RWPE2 (cell line): ENCODE results near the gene ZBTB20.
A peak's percentile ranks its signal among the peaks of the same experiment; 100 is the strongest.

Experiments
- ATAC-seq: fragments of 200-7000 bp; cut with Tn5 transposase; 3 replicates; pipeline ENCODE4 v1.9.1; 2021; ENCODE audit warnings: low read depth
- DNase-seq: peaks from one replicate; pipeline ENCODE4 v3.0.0-alpha.2; 2020; ENCODE audit warnings: low spot score
- H3K27ac ChIP-seq: fragments of 450-650 bp; 2 replicates; pipeline ENCODE4 v1.5.1; 2017; ENCODE audit warnings: mild to moderate bottlenecking; ENCODE audit not compliant: poor library complexity, severe bottlenecking
- H3K27me3 ChIP-seq: fragments of 250-450 bp; sonication (Bioruptor Pico); 2 replicates; pipeline ENCODE4 v1.5.1; 2021; ENCODE audit warnings: mild to moderate bottlenecking, moderate library complexity; ENCODE audit not compliant: insufficient read depth, poor library complexity, severe bottlenecking
- H3K36me3 ChIP-seq: fragments of 250-450 bp; sonication (Bioruptor Pico); 2 replicates; pipeline ENCODE4 v1.5.1; 2020; ENCODE audit warnings: low read depth, mild to moderate bottlenecking, moderate library complexity
- H3K4me1 ChIP-seq: fragments of 250-450 bp; sonication (Bioruptor Pico); 2 replicates; pipeline ENCODE4 v1.5.1; 2021; ENCODE audit warnings: mild to moderate bottlenecking, moderate library complexity; ENCODE audit not compliant: insufficient read depth, poor library complexity, severe bottlenecking
- H3K4me3 ChIP-seq: fragments of 250-450 bp; sonication (Bioruptor Pico); 2 replicates; pipeline ENCODE4 v1.5.1; 2021; ENCODE audit warnings: mild to moderate bottlenecking, moderate library complexity; ENCODE audit not compliant: severe bottlenecking
- H3K9me3 ChIP-seq: fragments of 250-450 bp; sonication (Bioruptor Pico); 2 replicates; pipeline ENCODE4 v1.5.1; 2021; ENCODE audit warnings: mild to moderate bottlenecking, moderate library complexity; ENCODE audit not compliant: severe bottlenecking
- CTCF ChIP-seq: fragments of 450-650 bp; IDR thresholded peaks from one replicate; pipeline ENCODE4 v1.5.1; 2017; ENCODE audit warnings: mild to moderate bottlenecking, moderate library complexity; ENCODE audit not compliant: poor library complexity, severe bottlenecking

Gene ZBTB20

GRCh38 chr3:114411811-114412803 lies 735.0 kb downstream of the ZBTB20 start:
- DNase-seq = no peak
- H3K27me3 ChIP-seq = no peaks in the 10 kb centered on the region
- ATAC-seq = peak; percentile 76
- H3K4me1 ChIP-seq = no peaks in the 10 kb centered on the region
- H3K9me3 ChIP-seq = no peaks in the 10 kb centered on the region
- H3K36me3 ChIP-seq = no peaks in the 10 kb centered on the region
- H3K27ac ChIP-seq = no peak overlapping the region
- TF ChIP-seq CTCF = no peak
- no peak overlapping the region for H3K4me3 ChIP-seq

GRCh38 chr3:114411190-114411668 lies 735.9 kb downstream of the ZBTB20 start:
- TF ChIP-seq CTCF = no peak
- no peaks in the 10 kb centered on the region for H3K36me3 ChIP-seq
- H3K9me3 ChIP-seq = no peaks in the 10 kb centered on the region
- H3K27me3 ChIP-seq = no peaks in the 10 kb centered on the region
- no peaks in the 10 kb centered on the region for H3K4me1 ChIP-seq
- DNase-seq = no peak
- no peak overlapping the region for H3K27ac ChIP-seq
- no peak overlapping the region for H3K4me3 ChIP-seq
- no peak for ATAC-seq

DNA sequence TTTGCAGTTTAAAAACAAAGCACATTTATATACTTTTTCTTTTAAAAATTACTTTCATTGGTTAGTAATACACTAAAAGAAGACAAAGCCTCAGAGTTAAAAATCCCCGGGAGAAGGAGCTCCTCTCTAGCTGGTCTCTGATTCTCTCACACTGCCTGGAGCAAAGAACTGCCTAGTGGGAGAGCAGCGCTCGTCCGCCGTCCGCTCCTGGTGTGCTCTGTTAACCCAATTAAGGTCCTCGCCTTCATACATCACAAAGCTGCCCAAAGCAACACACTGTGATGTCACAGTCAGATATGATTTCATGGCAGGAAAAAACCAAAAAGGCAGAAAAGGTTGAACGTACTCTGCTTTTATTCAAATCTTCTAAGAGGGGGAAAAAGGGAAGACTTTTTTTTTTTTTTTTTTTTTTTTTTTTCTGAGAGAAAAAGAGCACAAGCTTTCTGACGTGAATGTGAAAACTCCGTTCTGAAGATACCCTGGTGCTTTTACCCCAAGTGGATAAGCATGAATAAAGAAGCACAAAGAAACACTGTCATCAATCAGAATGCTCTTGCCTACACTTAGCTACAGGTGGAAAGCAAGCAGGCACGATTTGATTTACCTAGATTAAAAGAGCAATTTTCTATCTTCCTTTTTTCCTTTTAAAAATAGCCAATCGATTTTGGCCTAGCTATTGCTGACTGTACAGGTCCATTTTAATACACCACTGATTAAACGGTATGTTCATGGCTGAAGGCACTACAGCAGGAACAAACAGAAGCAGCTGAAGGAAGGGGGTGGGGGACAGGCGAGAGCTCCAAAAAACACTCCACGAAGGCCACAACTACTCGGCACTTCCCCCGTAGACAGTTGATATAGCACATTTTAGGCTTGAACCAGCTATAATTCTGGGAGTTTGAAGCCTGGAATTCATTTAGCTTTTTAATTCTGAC lies 738.1 kb downstream of the ZBTB20 start:
- H3K4me3 ChIP-seq = no peak overlapping the region
- ATAC-seq (no peak), DNase-seq (no peak)
- H3K4me1 ChIP-seq = no peaks in the 10 kb centered on the region
- H3K27ac ChIP-seq = no peak overlapping the region
- H3K27me3 ChIP-seq = no peaks in the 10 kb centered on the region
- no peak for TF ChIP-seq CTCF
- H3K9me3 ChIP-seq = no peaks in the 10 kb centered on the region
- H3K36me3 ChIP-seq = no peaks in the 10 kb centered on the region

DNA sequence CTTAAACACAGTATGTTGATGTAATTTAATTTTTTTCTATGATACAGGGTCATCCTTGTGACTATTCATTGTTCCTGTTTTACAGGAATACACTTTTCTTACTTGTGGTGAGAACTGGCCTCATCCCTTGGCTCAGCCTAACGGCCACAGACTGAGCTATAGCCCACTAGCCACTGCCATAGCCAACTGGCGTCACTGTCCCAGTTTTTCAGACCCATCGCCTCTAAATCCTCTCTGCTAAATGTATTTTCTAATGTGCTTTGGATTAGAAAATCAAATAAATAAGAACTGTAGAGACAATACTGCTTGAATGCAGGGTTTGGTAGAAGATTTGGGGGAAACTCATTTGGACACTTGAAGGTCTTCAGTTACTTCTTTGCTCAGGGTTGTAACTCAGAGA lies 740.2 kb downstream of the ZBTB20 start:
- Histone ChIP-seq H3K4me3 (no peak overlapping the region), H3K27ac (no peak overlapping the region), H3K27me3 (no peaks in the 10 kb centered on the region), H3K9me3 (no peaks in the 10 kb centered on the region), H3K36me3 (no peaks in the 10 kb centered on the region), H3K4me1 (no peaks in the 10 kb centered on the region)
- no peak for DNase-seq
- no peak for ATAC-seq
- TF ChIP-seq CTCF = no peak
